Ramos (cell line): ENCODE measurements around the gene GCFC2.

ENCODE experiments used
- in situ Hi-C: fragments of 300-500 bp; cut with MboI; formaldehyde crosslinking; loops from one replicate; pipeline ENCODE4 v1.14.3; 2022; ENCODE audit warnings: low sequenced_read_pairs; ENCODE audit not compliant: unreplicated experiment

The GCFC2 gene

DNA sequence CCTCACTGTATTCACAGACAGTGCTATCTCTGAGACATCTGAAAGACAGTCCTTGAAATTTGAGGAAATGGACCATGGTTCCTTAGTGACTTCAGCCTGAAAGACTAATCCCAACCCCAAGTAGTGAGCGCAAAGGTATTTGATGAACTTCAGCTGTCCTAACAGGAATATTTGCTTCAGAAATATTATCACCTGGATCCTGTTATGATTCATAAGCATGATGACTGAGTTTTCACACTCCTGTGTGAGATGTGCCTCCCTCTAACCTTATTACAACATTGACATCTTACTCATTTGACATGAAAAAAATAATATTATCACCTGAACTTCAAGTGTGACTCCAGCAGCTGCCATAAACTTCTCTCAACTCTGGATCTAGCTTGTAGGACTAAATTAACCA lies 75.8 kb downstream of the GCFC2 start:
- in situ Hi-C loops, result no loop called here

DNA sequence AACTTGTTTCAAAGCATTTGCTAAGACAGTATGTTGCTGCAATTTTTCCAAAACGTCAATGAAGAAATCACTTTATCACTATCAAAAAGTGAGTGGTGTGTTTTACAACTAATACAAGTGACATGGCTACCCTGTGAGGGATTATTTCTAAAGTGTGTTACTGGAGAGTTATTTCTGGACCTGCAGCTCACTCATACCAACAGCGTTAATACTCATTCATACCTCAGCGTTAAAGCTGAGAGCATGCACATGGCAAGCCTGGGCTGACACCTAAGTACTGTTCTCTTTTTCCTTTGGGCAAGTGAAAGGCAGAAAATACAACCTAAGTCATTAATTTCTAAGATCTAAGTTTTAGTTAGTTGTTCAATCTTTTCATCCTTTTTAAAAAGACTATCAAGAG lies 77.1 kb downstream of the GCFC2 start:
- in situ Hi-C loops, result no loop called here

DNA sequence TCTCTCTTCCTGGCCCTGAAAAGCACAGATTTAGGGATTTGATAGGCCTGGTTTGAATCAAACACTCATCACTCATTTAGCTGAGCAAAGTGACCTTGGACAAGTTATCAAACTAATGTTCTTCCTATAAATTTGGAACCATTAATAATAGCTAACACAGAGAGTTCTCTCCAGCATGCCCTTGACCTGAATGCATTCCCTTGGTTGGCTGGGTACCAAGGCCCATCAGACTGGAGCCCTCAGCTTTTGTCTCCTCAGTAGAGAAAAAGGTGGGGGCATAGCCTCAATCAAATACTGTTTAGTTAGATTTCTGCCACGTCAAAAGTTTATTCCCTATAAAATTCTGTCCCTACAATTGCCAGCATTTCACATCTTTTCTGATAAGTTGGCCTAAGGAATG lies 77.9 kb downstream of the GCFC2 start:
- in situ Hi-C loops, result no loop called here

DNA sequence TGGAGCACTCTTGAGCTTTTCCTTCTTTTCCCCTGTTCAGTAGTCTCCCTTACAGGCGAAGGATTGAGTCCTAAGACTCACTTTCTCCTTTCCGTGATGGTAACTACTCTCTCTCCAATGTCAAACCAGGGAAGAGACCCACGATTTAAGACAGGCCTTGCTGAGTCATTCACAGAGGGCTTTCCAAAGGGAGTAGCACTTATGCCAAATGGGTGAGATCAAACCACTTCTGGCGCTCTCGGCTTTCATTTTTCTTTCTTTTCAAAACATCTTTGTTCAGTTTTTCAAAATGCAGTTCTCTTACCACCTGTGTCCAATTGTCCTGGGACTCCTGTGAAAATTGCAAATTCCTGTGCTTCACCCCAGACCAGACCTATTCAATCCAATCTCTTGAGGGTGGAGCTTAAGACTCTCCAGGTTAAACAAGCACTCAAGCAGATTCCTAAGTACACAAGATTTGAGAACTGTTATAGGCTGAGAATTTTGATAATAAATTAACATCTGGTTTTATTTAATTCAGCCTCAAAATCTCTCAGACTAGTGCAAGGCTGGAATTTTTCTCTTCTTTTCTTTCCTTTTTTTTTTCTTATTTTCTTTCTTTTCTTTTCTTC lies 78.5 kb downstream of the GCFC2 start:
- in situ Hi-C loops, result no loop called here

DNA sequence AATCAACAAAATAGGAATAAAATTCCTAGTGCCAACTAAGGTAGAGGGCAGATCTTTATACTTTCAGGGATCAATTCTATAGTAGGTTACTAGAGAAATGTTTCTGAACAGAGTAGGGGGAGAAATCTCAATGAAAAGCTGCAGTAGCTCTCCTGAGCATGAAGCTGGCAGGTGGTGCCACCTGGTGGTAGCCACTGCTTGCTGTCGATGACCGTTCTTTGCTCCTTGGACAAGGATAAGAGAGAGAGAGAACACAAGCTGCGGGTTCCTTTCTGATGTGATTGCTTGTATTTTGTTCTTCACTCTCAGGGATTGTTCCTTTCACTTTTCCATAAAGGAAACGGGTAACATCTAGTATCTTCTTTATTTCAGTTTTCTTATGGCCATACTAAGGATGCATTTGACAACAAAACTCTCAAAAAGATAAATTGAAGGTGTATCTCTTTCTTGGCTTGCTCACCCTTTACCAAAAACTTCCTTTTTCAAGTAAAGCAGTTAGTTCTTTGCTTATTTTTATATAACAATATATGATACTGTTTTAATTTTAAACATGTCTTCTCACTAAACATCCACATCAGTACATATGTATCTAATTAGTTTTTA lies 82.7 kb downstream of the GCFC2 start:
- in situ Hi-C loops, result no loop called here

DNA sequence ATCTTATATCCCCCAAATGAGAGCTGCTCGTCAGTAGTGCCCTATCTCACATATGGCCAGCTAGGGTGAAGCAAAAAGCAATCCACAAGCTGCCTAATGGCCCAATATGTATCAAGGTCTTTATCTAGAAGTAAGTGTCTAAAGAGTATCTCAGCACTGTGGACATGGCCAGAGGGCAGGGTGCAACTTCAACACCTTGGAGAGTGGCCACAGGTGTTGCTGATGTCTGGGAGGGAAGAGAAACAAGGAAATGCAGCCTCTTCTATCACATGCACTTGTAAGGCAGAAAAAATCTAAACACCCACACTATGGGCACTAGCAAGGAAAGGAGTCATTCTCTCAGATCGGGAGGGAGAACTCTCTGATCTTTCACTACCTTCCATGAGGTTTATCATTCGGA lies 87.8 kb downstream of the GCFC2 start:
- in situ Hi-C loops, result loop anchor here (25.0 kb wide), 2 partner anchors 561 to 711 kb away; no protein-coding TSS in a partner anchor

DNA sequence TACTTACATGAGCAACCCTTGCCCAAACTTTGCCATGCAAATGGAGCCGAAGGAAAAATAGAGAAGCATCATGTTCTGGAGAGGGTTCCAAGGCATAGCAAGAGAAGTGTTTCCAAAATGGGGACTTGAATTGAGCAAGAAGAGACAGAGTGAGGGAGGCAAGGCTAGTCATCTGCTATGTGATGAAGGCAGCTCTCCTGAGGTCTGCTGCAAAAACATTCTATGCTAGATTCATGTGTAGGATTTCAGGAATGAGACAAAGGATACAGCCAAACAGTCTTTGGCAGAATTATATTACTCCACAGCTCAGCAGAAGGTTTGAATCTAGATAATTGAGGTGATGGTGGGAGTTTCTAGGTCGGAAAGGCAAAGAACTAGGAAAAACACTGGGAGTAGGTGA lies 88.2 kb downstream of the GCFC2 start:
- in situ Hi-C loops, result loop anchor here (25.0 kb wide), 2 partner anchors 560 to 710 kb away; no protein-coding TSS in a partner anchor

DNA sequence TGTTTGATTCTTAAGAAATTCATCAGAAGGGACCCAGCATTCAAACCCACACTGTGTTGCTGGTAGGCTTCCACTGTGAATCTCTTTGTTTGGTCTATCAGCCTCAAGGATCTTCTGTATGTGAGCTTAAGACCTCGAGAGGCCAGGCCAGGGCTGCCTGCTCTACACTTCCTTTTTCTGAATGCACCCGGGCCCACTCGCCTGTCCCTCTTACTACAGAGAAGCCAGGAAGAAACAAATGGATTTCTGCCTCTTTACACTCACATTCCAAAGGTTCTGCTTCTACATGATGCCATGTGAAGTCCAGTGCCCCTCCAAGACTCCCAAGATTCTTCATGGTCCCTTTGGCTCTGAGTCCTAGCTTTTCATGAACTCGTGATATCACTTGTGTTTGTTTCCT lies 89.5 kb downstream of the GCFC2 start:
- in situ Hi-C loops, result loop anchor here (25.0 kb wide), 2 partner anchors 559 to 709 kb away; no protein-coding TSS in a partner anchor

DNA sequence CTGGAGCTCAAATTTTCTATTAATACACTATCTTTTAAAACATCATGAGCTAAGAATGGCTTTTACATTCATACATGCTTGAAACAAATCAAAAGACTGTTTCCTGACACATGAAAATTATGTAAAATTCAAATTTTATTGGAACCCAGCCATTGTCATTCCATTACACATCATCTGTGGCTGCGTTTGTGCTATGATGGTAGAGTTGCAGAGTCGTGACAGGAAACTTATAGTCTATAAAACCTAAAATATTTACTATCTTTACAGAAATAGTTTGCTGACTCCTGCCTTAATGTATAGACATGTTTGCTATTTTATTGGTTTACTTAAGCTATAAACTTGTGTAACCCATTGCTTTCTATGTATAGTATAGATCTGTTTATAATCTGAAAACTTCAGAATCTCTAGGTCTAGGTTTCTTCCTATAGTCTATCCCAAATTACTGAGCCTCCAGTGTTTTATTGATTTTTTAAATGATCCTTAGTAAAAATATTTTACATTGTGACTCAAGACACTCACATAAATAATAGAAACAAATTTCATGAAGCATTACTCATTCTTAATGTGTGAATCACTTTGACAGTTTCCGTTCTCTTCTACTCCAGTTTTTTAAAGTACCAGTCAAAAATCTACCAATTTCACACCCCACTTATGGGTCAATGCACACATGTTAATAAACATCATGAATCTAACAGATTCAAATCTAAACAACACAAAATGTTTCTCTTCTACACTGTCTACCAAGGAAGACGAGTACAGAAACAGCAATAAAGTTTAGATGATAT lies 90.6 kb downstream of the GCFC2 start:
- in situ Hi-C loops, result loop anchor here (25.0 kb wide), 2 partner anchors 558 to 708 kb away; no protein-coding TSS in a partner anchor

DNA sequence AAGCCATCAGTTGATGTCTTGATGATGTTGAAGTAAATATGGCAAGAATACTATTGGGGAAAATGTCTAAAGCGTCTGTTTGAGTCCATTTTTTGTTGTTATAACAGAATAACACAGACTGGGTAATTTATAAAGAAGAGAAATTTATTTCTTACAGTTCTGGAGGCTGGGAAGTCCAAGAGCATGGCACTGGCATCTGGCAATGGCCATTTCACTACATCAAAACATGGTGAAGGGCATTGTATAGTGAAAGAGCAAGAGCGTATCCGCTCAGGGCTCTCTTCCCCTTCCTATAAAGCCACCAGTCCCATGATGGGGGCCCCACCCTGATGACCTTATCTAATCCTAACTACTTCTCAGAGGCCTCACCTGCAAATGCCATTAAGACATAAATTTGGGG lies 93.8 kb downstream of the GCFC2 start:
- in situ Hi-C loops, result loop anchor here (25.0 kb wide), 2 partner anchors 555 to 705 kb away; no protein-coding TSS in a partner anchor

DNA sequence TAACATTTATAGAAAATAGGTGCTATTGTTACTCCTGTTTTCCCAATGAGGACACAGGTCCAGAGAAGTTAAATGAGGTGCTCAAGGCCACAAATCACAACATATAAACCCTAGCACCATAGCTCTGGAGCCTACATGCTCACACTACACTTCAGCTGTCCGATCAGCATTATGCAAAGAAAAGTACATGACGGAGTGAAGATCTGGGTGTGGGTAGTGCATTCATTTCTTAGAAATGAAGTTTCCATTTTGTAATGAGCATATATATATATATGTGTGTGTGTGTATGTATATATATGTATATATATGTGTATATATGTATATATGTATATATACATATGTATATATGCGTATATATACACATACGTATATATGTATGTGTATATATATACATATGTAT lies 94.3 kb downstream of the GCFC2 start:
- in situ Hi-C loops, result loop anchor here (25.0 kb wide), 2 partner anchors 554 to 704 kb away; no protein-coding TSS in a partner anchor

DNA sequence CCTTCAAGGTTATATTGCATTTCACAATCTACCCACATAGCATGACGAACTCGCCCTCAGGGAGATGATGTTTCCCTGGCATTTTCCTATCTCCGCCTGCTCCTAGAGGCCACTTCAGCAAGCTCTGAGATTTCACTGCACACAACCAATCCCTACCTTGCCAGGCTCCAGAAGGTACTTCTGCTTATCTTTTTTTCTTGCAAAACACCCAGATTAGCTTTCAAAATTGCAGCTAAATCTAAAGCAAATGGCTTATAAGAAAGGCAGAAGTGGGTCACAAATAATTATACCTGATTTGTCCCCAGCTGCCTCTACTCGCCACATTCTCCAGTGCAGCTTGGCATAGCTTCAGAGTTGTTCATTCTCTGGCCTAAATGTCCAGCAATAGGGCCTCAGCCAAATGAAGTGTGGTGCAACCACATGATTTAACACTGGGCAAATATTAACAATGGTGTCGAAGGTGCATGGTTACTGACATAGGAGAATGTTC lies 96.5 kb downstream of the GCFC2 start:
- in situ Hi-C loops, result loop anchor here (25.0 kb wide), 2 partner anchors 552 to 702 kb away; no protein-coding TSS in a partner anchor

DNA sequence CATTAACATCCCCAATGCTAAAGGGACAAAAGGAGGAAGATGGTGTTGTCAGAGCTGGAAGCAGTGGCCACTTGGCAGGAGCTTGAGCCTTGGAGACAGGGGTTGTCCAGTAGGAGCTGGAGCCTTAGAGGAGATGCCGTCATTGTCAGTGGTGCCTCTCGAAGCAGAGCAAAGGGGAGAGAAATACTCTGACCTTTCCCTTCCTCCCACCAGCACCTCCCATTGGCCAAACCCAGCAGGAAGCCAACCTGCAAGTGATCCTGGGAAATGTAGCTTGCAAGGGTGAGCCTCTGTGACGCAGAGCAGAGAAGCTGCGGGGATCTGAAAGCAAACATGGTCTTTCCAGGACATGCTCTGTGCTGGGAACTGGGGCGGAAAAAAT lies 97.9 kb downstream of the GCFC2 start:
- in situ Hi-C loops, result loop anchor here (25.0 kb wide), 2 partner anchors 551 to 701 kb away; no protein-coding TSS in a partner anchor
